HepG2 (cell line): ENCODE results near the gene YTHDF1. TPM values are rescaled to one million over a fixed set of nuclear protein-coding genes. Genes with fewer than 3 reads are reported as not detected.
A peak's percentile ranks its signal among the peaks of the same experiment; 100 is the strongest.

ENCODE experiments used
- ARNTL ChIP-seq: sonication (generic); formaldehyde crosslinking; IDR thresholded peaks from 2 replicates; pipeline ENCODE4 v1.4.0; 2020; ENCODE audit warnings: mild to moderate bottlenecking, missing genetic modification reagents
- CSRNP2 ChIP-seq: sonication (generic); formaldehyde crosslinking; conservative IDR thresholded peaks from 2 replicates; pipeline ENCODE4 v1.8.0; 2022; ENCODE audit warnings: low read depth, missing genetic modification reagents
- E2F2 ChIP-seq: sonication (generic); formaldehyde crosslinking; IDR thresholded peaks from 2 replicates; pipeline ENCODE4 v1.4.0; 2020; ENCODE audit warnings: missing genetic modification reagents, borderline replicate concordance
- MAZ ChIP-seq, 2 experiments: sonication (generic) in 1 of 2; formaldehyde crosslinking in 1 of 2; IDR thresholded peaks; 2 replicates each; pipeline versions ENCODE4 v1.5.0 to v1.6.1; 2012 to 2020; ENCODE audit warnings: low read depth in 2 of 2, mild to moderate bottlenecking in 2 of 2, borderline replicate concordance in 1 of 2, improper control_type of control experiment in 1 of 2, low read length in 1 of 2, missing genetic modification reagents in 1 of 2, moderate library complexity in 1 of 2
- NAIF1 ChIP-seq: sonication (generic); formaldehyde crosslinking; IDR thresholded peaks from 2 replicates; pipeline ENCODE4 v1.5.0; 2020; ENCODE audit warnings: mild to moderate bottlenecking, missing genetic modification reagents, borderline replicate concordance
- NR2F2 ChIP-seq: IDR thresholded peaks from 2 replicates; pipeline ENCODE4 v1.6.1; 2012; ENCODE audit warnings: low read depth, inconsistent platforms, borderline replicate concordance
- TAF15 ChIP-seq: fragments of 200-400 bp; formaldehyde crosslinking; IDR thresholded peaks from one replicate; pipeline ENCODE4 v1.6.1; 2018; ENCODE audit warnings: mild to moderate bottlenecking, low read depth, low read length; ENCODE audit not compliant: poor library complexity, severe bottlenecking
- THAP9 ChIP-seq: sonication (generic); formaldehyde crosslinking; IDR thresholded peaks from 2 replicates; pipeline ENCODE4; 2020; ENCODE audit warnings: missing genetic modification reagents, mild to moderate bottlenecking, borderline replicate concordance
- TMF1 ChIP-seq: sonication (generic); formaldehyde crosslinking; IDR thresholded peaks from 2 replicates; pipeline ENCODE4 v1.8.1; 2022; ENCODE audit warnings: low read depth, missing genetic modification reagents
- ZBTB10 ChIP-seq: sonication (generic); formaldehyde crosslinking; IDR thresholded peaks from 2 replicates; pipeline ENCODE4 v1.4.0; 2020; ENCODE audit warnings: missing genetic modification reagents, borderline replicate concordance
- ZFP41 ChIP-seq: sonication (generic); formaldehyde crosslinking; IDR thresholded peaks from 2 replicates; pipeline ENCODE4 v1.4.0; 2020; ENCODE audit warnings: mild to moderate bottlenecking, missing genetic modification reagents, borderline replicate concordance
- ZNF10 ChIP-seq: sonication (generic); formaldehyde crosslinking; IDR thresholded peaks from 2 replicates; pipeline ENCODE4 v1.4.0; 2020; ENCODE audit warnings: mild to moderate bottlenecking, low read depth, missing genetic modification reagents, borderline replicate concordance
- ZNF83 ChIP-seq: sonication (generic); formaldehyde crosslinking; IDR thresholded peaks from 2 replicates; pipeline ENCODE4 v1.4.0; 2020; ENCODE audit warnings: missing genetic modification reagents, mild to moderate bottlenecking, borderline replicate concordance
- ZNF839 ChIP-seq: sonication (generic); formaldehyde crosslinking; IDR thresholded peaks from 2 replicates; pipeline ENCODE4 v1.4.0; 2020; ENCODE audit warnings: missing genetic modification reagents, mild to moderate bottlenecking, borderline replicate concordance
- polyA plus RNA-seq, 8 experiments: library from polyadenylated mRNA; depleted of rRNA in 3 of 8; stranded (reverse) in 7 of 8; unstranded in 1 of 8; fragments of >200 nt; fragmentation: Illumina TruSeq in 4 of 8; extraction: Trizol in 4 of 8; gene quantifications; 2 replicates each; pipeline versions ENCODE4 v1.2.1 to v1.2.3, GENCODE V29; 2011 to 2016; ENCODE audit warnings: low read depth in 4 of 8, missing spikeins in 1 of 8, mixed read lengths in 1 of 8; ENCODE audit not compliant: insufficient read depth in 1 of 8
- total RNA-seq, 5 experiments: library from RNA; depleted of rRNA; stranded (reverse); fragments of >200 nt; fragmentation: Illumina TruSeq; extraction: Trizol; gene quantifications; 2 replicates each; pipeline ENCODE4 v1.2.3, GENCODE V29; 2016; ENCODE audit warnings: low read depth in 1 of 5
- TF ChIP-seq, protein P1 (sequence below): sonication (generic); formaldehyde crosslinking; conservative IDR thresholded peaks from 2 replicates; pipeline ENCODE4 v1.4.0; 2020; ENCODE audit warnings: missing genetic modification reagents

The YTHDF1 gene
- total and polyA plus RNA-seq, 2 of the 13 experiments (the other 11 are each of a cell fraction or from before 2014, with no cell fraction given) = 34.5 to 37.7 TPM

GRCh38 chr20:63235399-63235983 is 19.6 kb upstream of the YTHDF1 start, which contains the start of gene BIRC7 (continued):
- TF ChIP-seq NR2F2 = 0 out of 2 replicates have a peak, but pooled peaks have one; percentile 41
- no peak for TF ChIP-seq MAZ (IDR thresholded peaks at IDR 0.05; ENCODE audit: borderline replicate concordance, low read depth, low read length)
- TF ChIP-seq MAZ (CRISPR knock-in tag; IDR thresholded peaks at IDR 0.05; ENCODE audit: low read depth) = peak; percentile 62; the same call in 1 of the 2 replicates
- TF ChIP-seq ZNF839 (CRISPR knock-in tag) = no peak
- TF ChIP-seq, protein P1, sequence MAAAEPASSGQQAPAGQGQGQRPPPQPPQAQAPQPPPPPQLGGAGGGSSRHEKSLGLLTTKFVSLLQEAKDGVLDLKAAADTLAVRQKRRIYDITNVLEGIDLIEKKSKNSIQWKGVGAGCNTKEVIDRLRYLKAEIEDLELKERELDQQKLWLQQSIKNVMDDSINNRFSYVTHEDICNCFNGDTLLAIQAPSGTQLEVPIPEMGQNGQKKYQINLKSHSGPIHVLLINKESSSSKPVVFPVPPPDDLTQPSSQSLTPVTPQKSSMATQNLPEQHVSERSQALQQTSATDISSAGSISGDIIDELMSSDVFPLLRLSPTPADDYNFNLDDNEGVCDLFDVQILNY = no peak
- TF ChIP-seq E2F2 (CRISPR knock-in tag) = no peak
- peak; percentile 31; the same call in 1 of the 2 replicates for TF ChIP-seq ZFP41 (CRISPR knock-in tag)
- no peak; the same call in 1 of the 2 replicates for TF ChIP-seq THAP9
- no peak for TF ChIP-seq ZNF83 (CRISPR knock-in tag)
- peak; percentile 37; the same call in 1 of the 2 replicates for TF ChIP-seq ZBTB10 (CRISPR knock-in tag)
- TF ChIP-seq NAIF1 (CRISPR knock-in tag) = no peak
- peak; percentile 98 for TF ChIP-seq ARNTL (CRISPR knock-in tag)
- TF ChIP-seq CSRNP2 (CRISPR knock-in tag) = no peak
- TF ChIP-seq ZNF10 (CRISPR knock-in tag) = no peak
- TF ChIP-seq TAF15 = no peak
- no peak for TF ChIP-seq TMF1 (CRISPR knock-in tag)
